HG03469 (cell line): Measurements from ENCODE around the gene TRIM67.
A peak's percentile ranks its signal among the peaks of the same experiment; 100 is the strongest.
"Not testable (repeated sequence)": the region's sequence is repeated elsewhere in the genome, so short reads cannot be mapped to it uniquely, and the experiment has no call there.

Experiments
- ATAC-seq: cut with Tn5 transposase; IDR thresholded peaks from one replicate; pipeline ENCODE4 v1.9.1; 2021; ENCODE audit warnings: mild to moderate bottlenecking, moderate library complexity, moderate number of reproducible peaks; ENCODE audit not compliant: unreplicated experiment

The TRIM67 gene

DNA sequence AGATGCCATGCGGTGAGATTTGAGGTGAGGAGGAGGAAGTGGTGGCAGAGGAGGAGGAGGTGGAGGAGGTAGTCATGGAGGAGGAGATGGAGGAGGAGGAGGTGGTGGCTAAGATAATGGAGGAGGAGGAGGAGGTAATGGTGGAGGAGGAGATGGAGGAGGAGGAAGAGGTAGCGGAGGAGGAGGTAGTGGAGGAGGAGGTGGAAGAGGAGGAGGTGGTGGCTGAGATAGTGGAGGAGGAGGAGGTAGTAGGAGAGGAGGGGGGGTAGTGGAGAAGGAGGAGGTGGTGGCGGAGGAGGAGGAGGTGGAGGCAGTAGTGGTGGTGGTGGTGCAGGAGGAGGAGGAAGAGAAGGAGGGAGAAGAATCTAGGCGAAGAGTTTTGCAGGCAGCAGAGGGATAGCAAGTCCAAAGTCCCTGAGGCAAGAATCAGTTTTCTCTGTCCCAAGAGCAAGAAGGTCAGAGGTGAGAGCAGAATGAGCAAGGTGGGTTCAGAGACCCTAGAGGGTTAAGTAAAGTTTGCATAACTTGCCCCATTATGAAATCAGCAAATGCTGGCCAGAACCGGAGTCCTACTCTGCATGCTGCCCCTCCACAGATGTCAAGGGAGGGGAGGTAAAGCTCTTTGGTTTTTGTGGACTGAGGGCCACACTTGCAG, 40.2 kb downstream of the TRIM67 start:
- ATAC-seq = no peak

GRCh38 chr1:231203259-231204057, 41.6 kb downstream of the TRIM67 start:
- ATAC-seq = no peak

DNA sequence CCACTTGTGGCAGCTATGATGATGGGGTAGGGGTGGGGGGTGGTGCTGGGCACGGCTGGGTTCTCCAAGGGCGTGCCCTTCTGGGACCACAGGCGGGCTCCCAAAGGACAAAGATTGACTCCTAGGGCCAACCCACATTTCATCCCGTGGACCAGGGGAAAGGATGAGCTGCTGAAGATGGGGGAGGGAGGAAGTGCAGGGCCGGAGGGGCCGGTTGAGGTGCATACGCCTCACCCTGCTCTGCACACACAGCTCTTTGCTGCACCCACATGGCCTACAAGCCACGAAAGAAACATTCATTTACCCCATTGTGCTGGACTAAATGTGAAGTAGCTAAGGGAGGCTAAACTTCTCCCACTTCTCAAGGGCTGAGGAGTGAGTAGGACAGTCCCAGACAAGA, 45.0 kb downstream of the TRIM67 start:
- no peak for ATAC-seq

DNA sequence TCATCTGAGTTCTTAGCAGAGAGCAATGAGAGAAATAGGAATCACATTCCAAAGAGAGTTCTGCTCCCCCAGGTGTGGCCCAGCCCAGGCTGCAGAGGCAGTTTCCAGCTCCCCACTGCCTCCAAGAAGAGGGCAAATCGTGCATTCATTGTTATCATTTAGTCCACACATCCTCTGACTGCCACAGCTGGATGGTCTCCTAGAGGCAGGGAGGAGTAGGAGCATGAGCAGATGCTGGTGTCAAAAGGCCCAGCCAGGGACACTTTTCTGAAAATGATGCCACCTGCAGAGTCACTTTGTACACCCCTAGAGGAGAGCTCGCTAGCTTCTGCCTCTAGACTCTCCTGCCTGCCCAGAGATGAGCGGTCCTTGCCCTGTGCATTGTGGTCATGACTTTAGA, 45.6 kb downstream of the TRIM67 start:
- ATAC-seq = no peak

DNA sequence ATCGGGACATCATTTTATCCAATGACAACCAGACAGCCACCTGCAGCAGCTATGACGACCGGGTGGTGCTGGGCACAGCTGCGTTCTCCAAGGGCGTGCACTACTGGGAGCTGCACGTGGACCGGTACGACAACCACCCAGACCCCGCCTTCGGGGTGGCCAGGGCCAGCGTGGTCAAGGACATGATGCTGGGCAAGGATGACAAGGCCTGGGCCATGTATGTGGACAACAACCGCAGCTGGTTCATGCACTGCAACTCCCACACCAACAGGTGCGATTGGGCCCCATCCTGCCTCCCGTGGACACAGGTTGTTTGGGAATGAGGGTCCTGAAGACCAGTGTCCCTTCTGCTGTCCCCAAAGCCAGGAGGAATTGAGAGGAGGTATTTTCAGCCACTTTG, 47.1 kb downstream of the TRIM67 start:
- no peak for ATAC-seq

- no peak for ATAC-seq
Observed at GRCh38 chr1:231209531-231209930, 47.7 kb downstream of the TRIM67 start.

DNA sequence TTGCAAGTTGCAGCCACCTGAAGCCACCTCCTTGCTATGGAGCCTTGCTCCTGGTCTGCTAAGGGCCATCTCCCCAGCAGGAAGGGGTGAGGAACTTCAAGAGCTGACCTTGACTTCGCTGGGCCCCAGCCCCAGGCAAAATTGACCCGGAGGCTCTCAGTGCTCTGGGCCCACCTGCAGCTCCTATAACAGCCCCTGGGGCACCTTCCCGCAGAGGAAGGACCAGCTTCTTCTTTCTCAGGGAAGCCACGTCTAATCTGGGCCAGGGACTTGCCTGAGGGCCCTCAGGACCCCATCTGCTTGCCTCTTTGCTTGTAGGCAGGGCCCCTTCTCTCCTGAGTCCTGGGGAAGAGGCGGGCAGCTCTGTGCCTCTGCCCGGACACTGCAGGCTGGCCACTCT, 48.3 kb downstream of the TRIM67 start:
- no peak for ATAC-seq

GRCh38 chr1:231211005-231211857, 49.4 kb downstream of the TRIM67 start:
- ATAC-seq = peak; percentile 79

DNA sequence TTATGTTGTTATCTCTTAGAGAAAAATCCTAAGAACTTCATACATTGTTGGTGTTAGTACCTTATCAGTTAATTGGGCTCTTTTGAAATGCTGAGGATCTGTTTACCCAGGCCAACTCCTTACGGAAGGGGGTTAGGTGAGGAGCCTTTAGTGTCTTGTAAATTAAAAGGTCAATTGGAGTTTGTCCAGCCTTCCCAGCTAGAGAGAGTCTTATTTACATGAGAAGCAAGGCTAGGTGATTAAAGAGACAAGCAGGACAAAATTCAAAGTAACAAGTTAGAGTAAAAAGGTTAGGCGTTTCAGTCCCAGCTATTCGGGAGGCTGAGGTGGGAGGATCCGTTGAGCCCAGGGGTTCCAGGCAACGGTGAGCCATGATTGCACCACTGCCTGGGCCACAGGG, 50.4 kb downstream of the TRIM67 start:
- ATAC-seq = not testable (repeated sequence)

DNA sequence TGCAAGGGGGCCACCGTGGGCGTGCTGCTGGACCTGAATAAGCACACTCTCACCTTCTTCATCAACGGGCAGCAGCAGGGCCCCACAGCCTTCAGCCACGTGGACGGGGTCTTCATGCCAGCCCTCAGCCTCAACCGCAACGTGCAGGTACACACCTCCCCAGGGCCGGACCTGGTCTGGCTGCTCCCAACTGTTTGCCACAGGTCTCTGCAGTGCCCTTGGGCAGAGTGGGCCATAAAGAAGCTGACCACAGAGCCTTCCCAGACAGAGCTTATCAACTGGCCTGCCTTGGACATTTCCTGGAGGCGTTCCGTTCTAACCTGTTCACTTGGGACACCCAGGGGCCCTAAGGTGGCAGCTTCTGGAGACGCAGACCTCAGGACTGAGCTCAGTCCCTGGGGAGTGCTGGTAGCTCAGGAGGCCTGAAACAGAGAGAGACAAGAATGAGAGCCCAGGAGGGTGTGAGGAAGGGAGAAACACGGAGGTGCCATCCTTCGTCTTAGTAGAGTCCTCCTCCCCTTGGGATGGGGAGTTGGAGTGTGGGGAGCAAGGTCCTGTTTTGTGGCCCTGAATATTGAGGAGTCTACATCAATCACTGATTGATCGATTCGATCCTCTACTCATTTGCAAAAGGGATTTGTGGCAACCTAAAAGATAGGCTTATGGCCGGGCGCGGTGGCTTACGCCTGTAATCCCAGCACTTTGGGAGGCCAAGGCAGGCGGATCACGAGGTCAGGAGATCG, 52.1 kb downstream of the TRIM67 start:
- no peak for ATAC-seq

- ATAC-seq = no peak
Observed at GRCh38 chr1:231214918-231215680, 53.2 kb downstream of the TRIM67 start.

GRCh38 chr1:231215681-231216385, 54.0 kb downstream of the TRIM67 start:
- no peak for ATAC-seq

DNA sequence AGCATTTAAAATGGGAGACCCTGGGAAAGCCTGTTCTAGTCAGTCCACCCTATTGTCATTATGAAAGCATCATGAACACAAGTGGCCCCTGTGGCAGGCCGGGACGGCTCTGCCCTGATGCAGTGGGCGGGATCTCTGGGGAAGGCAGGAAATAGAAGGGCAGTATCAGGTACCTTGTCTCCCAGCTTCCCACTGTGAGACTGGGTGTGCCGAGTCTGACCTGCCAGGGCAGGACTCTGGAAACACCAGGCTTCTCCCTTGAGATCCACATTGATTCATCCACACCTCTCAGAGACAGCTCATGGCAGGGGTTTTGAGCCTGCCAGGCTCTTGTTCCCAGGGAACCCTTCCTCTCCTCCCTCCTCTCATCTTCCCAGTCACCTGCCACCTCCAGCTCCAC, 54.6 kb downstream of the TRIM67 start:
- ATAC-seq = no peak

- ATAC-seq = no peak
Observed at GRCh38 chr1:231217056-231217455, 55.2 kb downstream of the TRIM67 start.

DNA sequence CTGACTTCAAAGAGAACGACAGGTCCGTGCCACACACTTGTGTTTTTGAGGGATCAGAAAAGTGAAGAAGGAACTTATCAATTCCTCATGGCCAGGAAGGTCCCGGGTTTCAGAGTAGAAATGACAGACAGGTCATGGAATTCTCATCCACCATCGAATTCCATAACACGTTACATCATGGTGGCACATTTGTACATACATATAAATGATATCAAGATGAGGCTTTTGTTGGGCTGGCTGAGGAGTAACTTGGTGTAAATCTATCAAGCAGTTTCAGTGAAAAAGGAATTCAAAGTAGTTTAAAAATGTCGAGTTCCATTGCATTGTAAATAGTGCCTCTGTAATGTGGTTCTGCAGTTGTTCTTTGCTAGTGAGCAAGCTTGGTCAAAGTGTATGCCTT, 56.2 kb downstream of the TRIM67 start:
- ATAC-seq = no peak

GRCh38 chr1:231219422-231220401, 57.9 kb downstream of the TRIM67 start:
- no peak for ATAC-seq

- no peak for ATAC-seq
Observed at GRCh38 chr1:231220801-231221200, 58.9 kb downstream of the TRIM67 start.

DNA sequence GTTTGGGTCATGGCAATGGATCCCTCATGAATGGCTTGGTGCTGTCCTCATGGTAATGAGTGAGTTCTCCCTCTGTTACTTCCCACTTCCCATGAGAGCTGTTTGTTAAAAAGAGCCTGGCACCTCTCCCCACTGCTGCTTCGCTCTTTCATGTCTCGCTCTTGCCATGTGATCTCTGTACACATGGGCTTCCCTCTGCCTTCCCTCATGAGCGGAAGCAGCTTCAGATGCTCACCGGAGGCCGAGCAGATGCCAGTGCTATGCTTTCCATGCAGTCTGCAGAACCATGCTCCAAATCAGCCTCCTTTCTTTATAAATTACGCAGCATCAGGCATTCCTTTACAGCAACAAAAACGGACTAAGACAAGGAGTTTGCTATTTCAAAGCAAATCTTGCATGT, 64.3 kb downstream of the TRIM67 start:
- no peak for ATAC-seq
